IMR-90 (cell line): ENCODE results near the gene NDRG4. TPM values are rescaled to one million over a fixed set of nuclear protein-coding genes. Genes with fewer than 3 reads are reported as not detected.

Experiments used
- ATAC-seq: fragments of 200-7000 bp; cut with Tn5 transposase; 2 replicates; pipeline ENCODE4 v1.9.1; 2020; ENCODE audit warnings: low read depth, mild to moderate bottlenecking, moderate library complexity
- BruUV-seq: library from RNA; stranded (reverse); fragments of 400-500 nt; replicated peaks from 2 replicates; lab custom pipeline; 2021; lab: Mats Ljungman, UMichigan
- CTCF ChIA-PET: fragments of 300-600 bp; formaldehyde crosslinking; extraction: SDS; loops from one replicate; lab custom pipeline; 2021; ENCODE audit warnings: antibody characterized with exemption; lab: Yijun Ruan, JAX
- POLR2A ChIA-PET: fragments of 300-600 bp; sonication (Branson Sonifier 250); formaldehyde crosslinking; loops from one replicate; lab custom pipeline; 2022; ENCODE audit warnings: antibody characterized with exemption; ENCODE audit not compliant: unreplicated experiment; lab: Charles Lee
- DNase-seq: peaks from one replicate; pipeline ENCODE4 v3.0.0; 2013
- H2AFZ ChIP-seq: replicated peaks from 2 replicates; pipeline ENCODE3; 2013; ENCODE audit warnings: low read length, mild to moderate bottlenecking; ENCODE audit not compliant: poor library complexity
- H2AK5ac ChIP-seq: 2 replicates; pipeline ENCODE4 v1.6.1; 2013; ENCODE audit warnings: low read depth, low read length, inconsistent platforms
- H2AK9ac ChIP-seq: replicated peaks from 2 replicates; pipeline ENCODE3; 2013; ENCODE audit warnings: mild to moderate bottlenecking, low read depth, low read length, moderate library complexity; ENCODE audit not compliant: poor library complexity
- H2BK120ac ChIP-seq: 2 replicates; pipeline ENCODE4 v1.6.1; 2013; ENCODE audit warnings: low read depth, low read length, inconsistent platforms
- H2BK15ac ChIP-seq: 3 replicates; pipeline ENCODE4 v1.6.1; 2013; ENCODE audit warnings: low read depth, low read length, inconsistent platforms
- H2BK20ac ChIP-seq: 2 replicates; pipeline ENCODE4 v1.6.1; 2013; ENCODE audit warnings: low read depth, mild to moderate bottlenecking, inconsistent platforms, low read length, moderate library complexity
- H2BK5ac ChIP-seq: 2 replicates; pipeline ENCODE4 v1.6.1; 2013; ENCODE audit warnings: mild to moderate bottlenecking, low read depth, low read length, inconsistent platforms; ENCODE audit not compliant: poor library complexity, severe bottlenecking
- H3K14ac ChIP-seq: replicated peaks from 2 replicates; pipeline ENCODE4 v1.6.1; 2013; ENCODE audit warnings: low read depth, low read length, inconsistent platforms
- H3K18ac ChIP-seq: 2 replicates; pipeline ENCODE4 v1.6.1; 2013; ENCODE audit warnings: low read depth, low read length, control low read depth
- H3K23ac ChIP-seq: 2 replicates; pipeline ENCODE4 v1.6.1; 2013; ENCODE audit warnings: low read depth, low read length, inconsistent platforms
- H3K27ac ChIP-seq: 2 replicates; pipeline ENCODE4 v1.5.1; 2013; ENCODE audit warnings: mild to moderate bottlenecking, control low read depth, low read length; ENCODE audit not compliant: insufficient read depth
- H3K27me3 ChIP-seq: 2 replicates; pipeline ENCODE4 v1.6.1; 2013; ENCODE audit warnings: low read length; ENCODE audit not compliant: control insufficient read depth, insufficient read depth
- H3K36me3 ChIP-seq: 2 replicates; pipeline ENCODE4 v1.6.1; 2013; ENCODE audit warnings: low read length, mixed read lengths; ENCODE audit not compliant: control insufficient read depth, insufficient read depth
- H3K4ac ChIP-seq: 2 replicates; pipeline ENCODE4 v1.6.1; 2013; ENCODE audit warnings: low read depth, low read length, inconsistent platforms
- H3K4me1 ChIP-seq: 2 replicates; pipeline ENCODE4 v1.6.1; 2013; ENCODE audit warnings: low read length, mixed read lengths; ENCODE audit not compliant: control insufficient read depth, insufficient read depth
- H3K4me2 ChIP-seq: 2 replicates; pipeline ENCODE4 v1.6.1; 2013; ENCODE audit warnings: low read depth, mild to moderate bottlenecking, control low read depth, low read length, moderate library complexity
- H3K4me3 ChIP-seq: 2 replicates; pipeline ENCODE4 v1.5.1; 2013; ENCODE audit warnings: low read depth, mild to moderate bottlenecking, control low read depth, low read length, moderate library complexity; ENCODE audit not compliant: insufficient read depth
- H3K56ac ChIP-seq: 2 replicates; pipeline ENCODE4 v1.6.1; 2013; ENCODE audit warnings: low read length, inconsistent platforms; ENCODE audit not compliant: insufficient read depth; ENCODE audit errors: extremely low read depth
- H3K79me1 ChIP-seq, 2 experiments: 2 replicates each; pipeline ENCODE4 v1.6.1; 2013; ENCODE audit warnings: low read length in 2 of 2, inconsistent platforms in 1 of 2, low read depth in 1 of 2
- H3K9ac ChIP-seq: 2 replicates; pipeline ENCODE4 v1.6.1; 2013; ENCODE audit warnings: low read depth, low read length, control low read depth
- H3K9me1 ChIP-seq: 2 replicates; pipeline ENCODE4 v1.6.1; 2013; ENCODE audit warnings: low read length, inconsistent platforms; ENCODE audit not compliant: insufficient read depth
- H3K9me3 ChIP-seq: 2 replicates; pipeline ENCODE4 v1.6.1; 2013; ENCODE audit warnings: low read length; ENCODE audit not compliant: control insufficient read depth, insufficient read depth
- H4K20me1 ChIP-seq: 2 replicates; pipeline ENCODE4 v1.6.1; 2013; ENCODE audit warnings: low read length, inconsistent platforms; ENCODE audit not compliant: insufficient read depth
- H4K5ac ChIP-seq: 2 replicates; pipeline ENCODE4 v1.6.1; 2013; ENCODE audit warnings: mild to moderate bottlenecking, low read depth, low read length, control low read depth
- H4K8ac ChIP-seq, 2 experiments: 2 replicates each; pipeline ENCODE4 v1.6.1; 2013; ENCODE audit warnings: low read depth in 2 of 2, low read length in 2 of 2, control low read depth in 1 of 2, inconsistent platforms in 1 of 2
- H4K91ac ChIP-seq: 2 replicates; pipeline ENCODE4 v1.6.1; 2013; ENCODE audit warnings: low read depth, low read length, inconsistent platforms; ENCODE audit not compliant: insufficient read depth
- BHLHE40 ChIP-seq: fragments of 150-350 bp; IDR thresholded peaks from 2 replicates; pipeline ENCODE4 v1.6.1; 2016; ENCODE audit warnings: mild to moderate bottlenecking, low read depth, low read length
- CEBPB ChIP-seq: IDR thresholded peaks from 2 replicates; pipeline ENCODE4 v1.6.1; 2012; ENCODE audit warnings: low read depth, low read length, improper control_type of control experiment
- CHD1 ChIP-seq: IDR thresholded peaks from 2 replicates; pipeline ENCODE4 v1.6.1; 2012; ENCODE audit warnings: low read depth, low read length, improper control_type of control experiment
- FOS ChIP-seq: fragments of 150-350 bp; IDR thresholded peaks from 2 replicates; pipeline ENCODE4 v1.6.1; 2016; ENCODE audit warnings: low read depth, low read length
- MAFK ChIP-seq: IDR thresholded peaks from 2 replicates; pipeline ENCODE4 v1.6.1; 2012; ENCODE audit warnings: low read depth, low read length, improper control_type of control experiment
- MAZ ChIP-seq: IDR thresholded peaks from 2 replicates; pipeline ENCODE4 v1.6.1; 2012; ENCODE audit warnings: low read depth, mild to moderate bottlenecking, low read length, improper control_type of control experiment, moderate library complexity, borderline replicate concordance
- MXI1 ChIP-seq: IDR thresholded peaks from 2 replicates; pipeline ENCODE4 v1.6.1; 2012; ENCODE audit warnings: low read depth, mild to moderate bottlenecking, low read length, moderate library complexity, borderline replicate concordance
- NFE2L2 ChIP-seq: fragments of 150-350 bp; IDR thresholded peaks from 2 replicates; pipeline ENCODE4 v1.6.1; 2016; ENCODE audit warnings: low read depth, mild to moderate bottlenecking, low read length
- POLR2A ChIP-seq: IDR thresholded peaks from 2 replicates; pipeline ENCODE4 v1.6.1; 2012; ENCODE audit warnings: mild to moderate bottlenecking, low read depth, low read length
- RAD21 ChIP-seq: IDR thresholded peaks from 2 replicates; pipeline ENCODE4 v1.6.1; 2012; ENCODE audit warnings: low read length, improper control_type of control experiment
- RCOR1 ChIP-seq: IDR thresholded peaks from 2 replicates; pipeline ENCODE4 v1.6.1; 2012; ENCODE audit warnings: mild to moderate bottlenecking, low read length, improper control_type of control experiment; ENCODE audit not compliant: insufficient replicate concordance
- RFX5 ChIP-seq: IDR thresholded peaks from 2 replicates; pipeline ENCODE4 v1.8.0; 2012; ENCODE audit warnings: low read depth, mild to moderate bottlenecking, low read length, moderate library complexity
- SMC3 ChIP-seq: fragments of 150-350 bp; IDR thresholded peaks from 2 replicates; pipeline ENCODE4 v1.6.1; 2016; ENCODE audit warnings: low read depth, mild to moderate bottlenecking, antibody characterized with exemption, low read length, moderate library complexity
- WGBS, 2 experiments: methylation state at CpG; one replicate each; pipeline versions ENCODE4 v1.1.5 to v1.1.7; 2013; ENCODE audit warnings: missing lambda C conversion rate in 2 of 2; ENCODE audit not compliant: insufficient read length in 1 of 2; ENCODE audit errors: extremely low coverage in 2 of 2; 5-methylcytosine and 5-hydroxymethylcytosine counted together
- dilution Hi-C: fragments of 300-500 bp; cut with HindIII; formaldehyde crosslinking; loops from one replicate; pipeline ENCODE4 v1.14.3; 2018; ENCODE audit warnings: low sequenced_read_pairs; ENCODE audit not compliant: unreplicated experiment
- in situ Hi-C: fragments of 300-500 bp; cut with MboI; formaldehyde crosslinking; loops from 3 replicates; pipeline ENCODE4 v1.14.3; 2019; ENCODE audit warnings: low sequenced_read_pairs, inconsistent platforms, mixed read lengths
- intact Hi-C: fragments of 100-400 bp; cut with micrococcal nuclease; formaldehyde crosslinking; loops from 2 replicates; pipeline ENCODE4 v1.10.0; 2022
- polyA plus RNA-seq, 3 experiments: library from polyadenylated mRNA; depleted of rRNA; stranded (reverse); fragments of >200 nt; gene quantifications; 2 replicates each; pipeline ENCODE4 v1.2.3, GENCODE V29; 2012; ENCODE audit warnings: low replicate concordance in 1 of 3
- total RNA-seq: library from RNA; depleted of rRNA; stranded (reverse); fragments of >200 nt; gene quantifications from 2 replicates; pipeline ENCODE4 v1.2.3, GENCODE V29; 2012
- TF ChIP-seq, protein P1 (sequence below): conservative IDR thresholded peaks from 2 replicates; pipeline ENCODE4 v1.5.1; 2012; ENCODE audit warnings: mild to moderate bottlenecking, low read depth, low read length, improper control_type of control experiment
- TF ChIP-seq, protein P2 (sequence below): fragments of 150-350 bp; IDR thresholded peaks from 2 replicates; pipeline ENCODE4 v1.6.1; 2017; ENCODE audit warnings: mild to moderate bottlenecking, antibody characterized with exemption, low read length, low read depth
- TF ChIP-seq, protein P3 (sequence below): fragments of 150-350 bp; IDR thresholded peaks from 2 replicates; pipeline ENCODE4 v1.6.1; 2016; ENCODE audit warnings: low read depth, mild to moderate bottlenecking, low read length, moderate library complexity, borderline replicate concordance

NDRG4 gene
- total and polyA plus RNA-seq, 2 of the 4 experiments (the other 2 are of a cell fraction) = 10.9 to 23.5 TPM

DNA sequence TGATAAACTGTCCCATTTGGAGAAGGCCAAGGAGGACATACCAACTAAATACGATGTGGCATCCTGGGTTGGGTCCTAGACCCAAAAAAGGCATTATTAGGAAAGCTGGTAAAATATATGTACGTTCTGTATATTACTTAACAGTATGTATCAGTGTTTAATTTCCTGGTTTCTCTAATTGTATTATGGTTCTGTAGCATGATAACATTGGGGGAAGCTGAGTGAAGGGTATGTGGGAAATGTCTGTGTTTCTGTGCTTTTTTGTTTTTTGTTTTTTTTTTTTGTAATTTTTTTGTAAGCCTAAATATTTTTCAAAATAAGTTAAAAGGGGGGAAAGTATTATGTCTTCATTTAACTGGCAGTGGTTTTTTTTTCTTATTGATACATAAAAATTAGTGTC lies 21.5 kb upstream of the NDRG4 start:
- Histone ChIP-seq H4K5ac (no peak overlapping the region), H3K36me3 (no peaks in the 10 kb centered on the region), H3K4me1 (no peaks in the 10 kb centered on the region), H2AK9ac (no peak overlapping the region), H3K4ac (no peak overlapping the region), H2AFZ (no peak overlapping the region), H3K18ac (no peak overlapping the region), H3K4me2 (no peak overlapping the region), H3K9me3 (no peaks in the 10 kb centered on the region), H2BK120ac (no peak overlapping the region), H3K27me3 (peaks cover 24% of the 10 kb centered on the region), H4K20me1 (no peaks in the 10 kb centered on the region), H3K79me1 (no peaks in the 10 kb centered on the region), H2AK5ac (no peak overlapping the region), H3K56ac (no peak overlapping the region), H3K14ac (no peak overlapping the region), H4K91ac (no peak overlapping the region), H2BK15ac (no peak overlapping the region), H2BK5ac (no peak overlapping the region), H3K27ac (no peak overlapping the region), H3K9me1 (no peaks in the 10 kb centered on the region), H3K4me3 (no peak overlapping the region), H3K23ac (no peak overlapping the region), H2BK20ac (no peak overlapping the region), H3K9ac (no peak overlapping the region), H4K8ac (no peak overlapping the region)
- intact Hi-C loops = no loop called here
- POLR2A ChIA-PET = no interaction called here
- DNase-seq = no peak
- no peak for ATAC-seq
- no TSS peak for BruUV-seq
- in situ Hi-C loops = no loop called here
- CTCF ChIA-PET = interaction anchor here (1.3 kb wide), 1 partner anchor 142 kb away, joined by 5 read pairs; no protein-coding TSS in a partner anchor
- dilution Hi-C loops = no loop called here
- WGBS, 2 experiments = no CpG with 5 or more reads among the region's 2 CpGs
- TF ChIP-seq CHD1 (no peak), FOS (no peak), POLR2A (no peak), CEBPB (no peak), RCOR1 (no peak), RAD21 (no peak), MAZ (no peak), SMC3 (no peak), NFE2L2 (no peak), BHLHE40 (no peak), MAFK (no peak), MXI1 (no peak), RFX5 (no peak)
- TF ChIP-seq, protein P1, sequence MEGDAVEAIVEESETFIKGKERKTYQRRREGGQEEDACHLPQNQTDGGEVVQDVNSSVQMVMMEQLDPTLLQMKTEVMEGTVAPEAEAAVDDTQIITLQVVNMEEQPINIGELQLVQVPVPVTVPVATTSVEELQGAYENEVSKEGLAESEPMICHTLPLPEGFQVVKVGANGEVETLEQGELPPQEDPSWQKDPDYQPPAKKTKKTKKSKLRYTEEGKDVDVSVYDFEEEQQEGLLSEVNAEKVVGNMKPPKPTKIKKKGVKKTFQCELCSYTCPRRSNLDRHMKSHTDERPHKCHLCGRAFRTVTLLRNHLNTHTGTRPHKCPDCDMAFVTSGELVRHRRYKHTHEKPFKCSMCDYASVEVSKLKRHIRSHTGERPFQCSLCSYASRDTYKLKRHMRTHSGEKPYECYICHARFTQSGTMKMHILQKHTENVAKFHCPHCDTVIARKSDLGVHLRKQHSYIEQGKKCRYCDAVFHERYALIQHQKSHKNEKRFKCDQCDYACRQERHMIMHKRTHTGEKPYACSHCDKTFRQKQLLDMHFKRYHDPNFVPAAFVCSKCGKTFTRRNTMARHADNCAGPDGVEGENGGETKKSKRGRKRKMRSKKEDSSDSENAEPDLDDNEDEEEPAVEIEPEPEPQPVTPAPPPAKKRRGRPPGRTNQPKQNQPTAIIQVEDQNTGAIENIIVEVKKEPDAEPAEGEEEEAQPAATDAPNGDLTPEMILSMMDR = no peak
- TF ChIP-seq, protein P2, sequence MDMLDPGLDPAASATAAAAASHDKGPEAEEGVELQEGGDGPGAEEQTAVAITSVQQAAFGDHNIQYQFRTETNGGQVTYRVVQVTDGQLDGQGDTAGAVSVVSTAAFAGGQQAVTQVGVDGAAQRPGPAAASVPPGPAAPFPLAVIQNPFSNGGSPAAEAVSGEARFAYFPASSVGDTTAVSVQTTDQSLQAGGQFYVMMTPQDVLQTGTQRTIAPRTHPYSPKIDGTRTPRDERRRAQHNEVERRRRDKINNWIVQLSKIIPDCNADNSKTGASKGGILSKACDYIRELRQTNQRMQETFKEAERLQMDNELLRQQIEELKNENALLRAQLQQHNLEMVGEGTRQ = no peak
- TF ChIP-seq, protein P3, sequence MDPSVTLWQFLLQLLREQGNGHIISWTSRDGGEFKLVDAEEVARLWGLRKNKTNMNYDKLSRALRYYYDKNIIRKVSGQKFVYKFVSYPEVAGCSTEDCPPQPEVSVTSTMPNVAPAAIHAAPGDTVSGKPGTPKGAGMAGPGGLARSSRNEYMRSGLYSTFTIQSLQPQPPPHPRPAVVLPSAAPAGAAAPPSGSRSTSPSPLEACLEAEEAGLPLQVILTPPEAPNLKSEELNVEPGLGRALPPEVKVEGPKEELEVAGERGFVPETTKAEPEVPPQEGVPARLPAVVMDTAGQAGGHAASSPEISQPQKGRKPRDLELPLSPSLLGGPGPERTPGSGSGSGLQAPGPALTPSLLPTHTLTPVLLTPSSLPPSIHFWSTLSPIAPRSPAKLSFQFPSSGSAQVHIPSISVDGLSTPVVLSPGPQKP = no peak
